Transverse colon (tissue), 4 donors: ENCODE measurements around the gene MOCS3.

ENCODE experiments used
- POLR2A ChIP-seq: fragments of 450-650 bp; IDR thresholded peaks from one replicate; pipeline ENCODE4 v1.6.1; 2016; ENCODE audit warnings: antibody characterized with exemption, mild to moderate bottlenecking, moderate library complexity
- POLR2AphosphoS5 ChIP-seq, 3 donors: sonication (generic); formaldehyde crosslinking; IDR thresholded peaks; one replicate each; pipeline ENCODE4 v1.6.1; 2016; ENCODE audit warnings: antibody characterized with exemption in 3 of 3
- TF ChIP-seq, protein P1 (sequence below), 5 experiments: fragments of 200-600 bp in 3 of 5; fragments of 450-650 bp in 2 of 5; sonication (generic) in 3 of 5; IDR thresholded peaks; 1 replicate in 2 of 5; 2 replicates in 3 of 5; pipeline ENCODE4 v1.5.1; 2016 to 2017; ENCODE audit warnings: antibody characterized with exemption in 5 of 5, inconsistent platforms in 3 of 5, mild to moderate bottlenecking in 2 of 5, moderate library complexity in 1 of 5

DNA sequence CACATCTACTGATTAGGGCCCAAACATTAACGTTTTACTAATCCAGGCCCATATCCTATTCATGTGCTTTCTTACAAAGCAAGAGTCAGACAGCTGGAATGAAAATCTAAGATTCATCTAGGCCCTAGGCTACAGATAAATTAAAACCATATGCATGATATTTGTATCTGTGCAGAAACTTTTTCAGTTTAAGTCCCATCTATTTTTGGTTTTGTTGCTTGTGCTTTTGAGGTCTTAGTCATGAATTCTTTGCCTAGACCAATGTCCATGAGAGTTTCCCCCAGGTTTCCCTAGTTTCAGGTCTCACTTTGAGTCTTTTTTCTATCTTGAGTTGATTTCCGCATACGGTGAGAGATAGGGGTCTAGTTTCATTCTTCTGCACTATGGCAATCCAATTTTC is 47.6 kb upstream of the MOCS3 start:
- TF ChIP-seq, protein P1, sequence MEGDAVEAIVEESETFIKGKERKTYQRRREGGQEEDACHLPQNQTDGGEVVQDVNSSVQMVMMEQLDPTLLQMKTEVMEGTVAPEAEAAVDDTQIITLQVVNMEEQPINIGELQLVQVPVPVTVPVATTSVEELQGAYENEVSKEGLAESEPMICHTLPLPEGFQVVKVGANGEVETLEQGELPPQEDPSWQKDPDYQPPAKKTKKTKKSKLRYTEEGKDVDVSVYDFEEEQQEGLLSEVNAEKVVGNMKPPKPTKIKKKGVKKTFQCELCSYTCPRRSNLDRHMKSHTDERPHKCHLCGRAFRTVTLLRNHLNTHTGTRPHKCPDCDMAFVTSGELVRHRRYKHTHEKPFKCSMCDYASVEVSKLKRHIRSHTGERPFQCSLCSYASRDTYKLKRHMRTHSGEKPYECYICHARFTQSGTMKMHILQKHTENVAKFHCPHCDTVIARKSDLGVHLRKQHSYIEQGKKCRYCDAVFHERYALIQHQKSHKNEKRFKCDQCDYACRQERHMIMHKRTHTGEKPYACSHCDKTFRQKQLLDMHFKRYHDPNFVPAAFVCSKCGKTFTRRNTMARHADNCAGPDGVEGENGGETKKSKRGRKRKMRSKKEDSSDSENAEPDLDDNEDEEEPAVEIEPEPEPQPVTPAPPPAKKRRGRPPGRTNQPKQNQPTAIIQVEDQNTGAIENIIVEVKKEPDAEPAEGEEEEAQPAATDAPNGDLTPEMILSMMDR (IDR thresholded peaks at IDR 0.05) = no peak
- no peak for TF ChIP-seq POLR2A
- TF ChIP-seq POLR2AphosphoS5 (IDR thresholded peaks at IDR 0.05) = no peak
